HG03575 (cell line): ENCODE data around the gene PROK2.

ENCODE experiments used
- ATAC-seq: cut with Tn5 transposase; IDR thresholded peaks from one replicate; pipeline ENCODE4 v1.9.1; 2021; ENCODE audit not compliant: unreplicated experiment, insufficient number of reproducible peaks, low FRiP score; ENCODE audit errors: extremely low read depth

Gene PROK2, protein sequence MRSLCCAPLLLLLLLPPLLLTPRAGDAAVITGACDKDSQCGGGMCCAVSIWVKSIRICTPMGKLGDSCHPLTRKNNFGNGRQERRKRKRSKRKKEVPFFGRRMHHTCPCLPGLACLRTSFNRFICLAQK

DNA sequence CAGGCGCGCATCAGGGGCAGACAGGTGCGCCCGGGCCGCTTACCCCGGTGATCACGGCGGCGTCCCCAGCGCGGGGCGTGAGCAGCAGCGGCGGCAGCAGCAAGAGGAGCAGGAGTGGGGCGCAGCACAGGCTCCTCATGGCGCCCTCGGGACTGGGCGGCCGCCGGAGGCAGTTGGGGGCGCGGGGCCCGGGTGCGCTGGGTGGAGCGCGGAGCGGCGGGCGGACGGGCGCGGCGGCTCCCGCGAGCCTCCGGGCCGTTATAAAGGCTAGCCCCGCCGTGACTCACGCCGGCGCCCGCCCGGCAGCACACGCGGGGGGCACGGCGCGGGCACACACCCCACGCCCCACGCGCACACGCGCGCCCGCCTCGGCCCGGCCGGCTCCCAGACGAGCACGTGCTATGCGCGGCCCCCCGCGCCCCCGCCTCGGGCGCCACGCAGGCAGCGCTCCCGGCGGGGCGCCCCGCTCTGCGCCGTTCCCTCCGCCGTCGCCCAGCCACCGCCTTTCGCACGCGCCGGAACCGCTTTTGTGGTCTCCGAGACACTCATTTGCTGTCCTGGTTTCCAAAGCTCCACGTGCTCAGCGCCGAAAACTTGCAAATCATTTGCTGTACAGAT is at the start of gene PROK2:
TSS of gene PROK2 (minus strand) at position 235 of the 618 bp plus-strand sequence. CDS start at position 139, 96 bp downstream.
- no peak for ATAC-seq

DNA sequence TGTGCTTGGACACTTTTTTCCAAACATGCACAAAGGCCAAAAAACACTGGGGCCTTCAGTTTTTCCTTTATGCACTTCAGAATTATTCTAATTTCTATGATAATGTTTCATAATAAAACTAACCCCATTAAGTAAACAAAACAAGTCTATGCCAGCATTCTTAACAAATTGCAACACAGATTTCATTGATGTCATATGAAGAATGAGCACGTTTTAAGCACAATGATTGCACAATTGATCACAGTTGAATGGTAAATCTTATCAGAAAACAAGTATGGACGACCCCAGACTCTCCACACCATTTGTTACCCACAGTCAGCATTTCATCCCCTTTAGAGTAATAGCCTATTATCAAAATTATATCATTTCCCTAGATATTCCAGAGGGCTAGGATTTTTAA is 46.7 kb upstream of the PROK2 start:
- no peak for ATAC-seq

DNA sequence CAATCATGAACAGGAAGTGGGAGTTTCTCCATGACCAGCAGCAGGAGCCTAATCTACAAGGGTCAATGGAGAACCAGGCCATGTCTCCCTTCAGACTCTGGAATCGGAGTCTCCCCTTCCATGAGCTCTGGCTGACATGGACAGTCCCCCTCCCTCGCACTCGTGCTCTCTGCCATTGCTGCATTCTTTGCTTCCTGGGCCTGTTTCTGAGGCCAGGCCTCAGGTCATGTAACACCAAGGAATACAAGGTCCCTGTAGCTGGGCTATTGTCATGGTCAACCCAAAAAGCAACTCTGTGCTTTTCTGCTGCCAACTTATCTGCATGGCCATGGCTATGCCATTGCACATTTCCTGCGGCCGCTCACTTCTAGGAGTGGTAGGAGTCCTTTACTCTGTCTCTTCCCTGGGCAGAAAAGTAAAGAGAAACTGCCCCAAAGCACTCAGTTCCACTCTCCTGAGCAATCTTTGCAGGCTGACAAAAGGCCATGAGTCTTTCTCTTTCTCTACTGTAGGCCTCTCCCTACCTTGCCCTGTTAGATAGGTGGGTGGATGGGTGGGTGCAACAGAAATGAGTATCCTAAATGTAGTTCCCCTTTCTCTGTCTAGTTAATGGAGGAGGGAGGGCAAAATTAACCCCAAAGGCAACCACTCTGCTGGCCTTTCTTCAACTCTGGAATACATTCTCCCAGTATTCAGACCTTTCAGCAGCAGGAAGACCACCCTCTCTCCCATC is 40.8 kb upstream of the PROK2 start:
- ATAC-seq, result no peak

DNA sequence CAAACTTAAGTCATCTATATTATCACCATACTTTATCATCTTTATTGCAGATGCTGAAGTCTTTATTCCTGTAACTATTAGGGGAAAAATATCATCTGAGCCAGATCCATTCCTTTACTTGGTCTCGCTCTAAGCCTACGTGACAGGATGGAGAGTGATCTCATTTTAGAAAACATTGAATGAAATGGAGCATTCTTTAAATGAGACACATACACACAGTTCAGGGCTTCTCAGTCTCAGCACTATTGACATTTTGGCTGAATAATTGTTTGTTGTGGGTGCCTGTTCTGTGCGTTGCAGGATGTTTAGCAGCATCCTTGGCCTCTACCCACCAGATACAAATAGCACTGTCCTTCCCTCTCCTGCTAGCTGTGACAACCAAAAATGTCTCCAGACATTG is 36.2 kb upstream of the PROK2 start:
- no peak for ATAC-seq

DNA sequence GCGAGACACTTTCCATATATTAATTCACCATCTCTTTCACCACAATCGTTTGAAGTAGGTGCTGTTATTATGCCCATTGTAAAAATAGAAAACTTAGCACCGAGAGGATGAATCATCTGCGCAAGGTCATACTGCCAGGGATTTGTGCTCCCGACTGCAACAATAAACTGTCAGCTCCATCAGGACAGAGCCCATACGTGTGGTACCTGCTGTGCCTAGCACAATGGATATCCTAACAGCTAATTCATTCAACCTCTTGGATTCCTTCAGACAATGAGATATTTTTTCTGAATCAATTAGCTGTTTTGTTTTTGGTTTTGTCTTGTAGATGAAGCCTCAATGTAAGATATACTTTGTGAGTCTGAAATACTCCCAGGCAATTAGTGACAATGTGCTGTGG is 32.3 kb upstream of the PROK2 start:
- ATAC-seq, result no peak

DNA sequence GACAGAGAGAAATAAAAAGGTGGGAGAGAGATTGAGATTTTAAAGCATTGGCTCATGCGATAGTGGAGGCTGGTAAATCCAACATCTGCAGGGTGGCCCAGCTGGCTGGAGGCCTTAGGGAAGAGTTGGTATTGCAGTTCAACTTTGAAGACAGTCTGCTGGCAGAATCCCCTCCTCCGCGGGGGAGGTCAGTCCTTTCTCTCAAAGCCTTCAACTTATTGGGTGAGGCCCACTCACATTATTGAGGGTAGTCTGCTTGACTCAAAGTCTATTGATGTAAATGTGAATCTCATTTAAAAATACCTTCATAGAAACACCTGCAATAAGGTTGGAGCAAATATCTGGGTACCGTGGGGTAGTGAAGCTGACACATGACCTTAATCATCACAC is 31.8 kb upstream of the PROK2 start:
- ATAC-seq, result no peak

DNA sequence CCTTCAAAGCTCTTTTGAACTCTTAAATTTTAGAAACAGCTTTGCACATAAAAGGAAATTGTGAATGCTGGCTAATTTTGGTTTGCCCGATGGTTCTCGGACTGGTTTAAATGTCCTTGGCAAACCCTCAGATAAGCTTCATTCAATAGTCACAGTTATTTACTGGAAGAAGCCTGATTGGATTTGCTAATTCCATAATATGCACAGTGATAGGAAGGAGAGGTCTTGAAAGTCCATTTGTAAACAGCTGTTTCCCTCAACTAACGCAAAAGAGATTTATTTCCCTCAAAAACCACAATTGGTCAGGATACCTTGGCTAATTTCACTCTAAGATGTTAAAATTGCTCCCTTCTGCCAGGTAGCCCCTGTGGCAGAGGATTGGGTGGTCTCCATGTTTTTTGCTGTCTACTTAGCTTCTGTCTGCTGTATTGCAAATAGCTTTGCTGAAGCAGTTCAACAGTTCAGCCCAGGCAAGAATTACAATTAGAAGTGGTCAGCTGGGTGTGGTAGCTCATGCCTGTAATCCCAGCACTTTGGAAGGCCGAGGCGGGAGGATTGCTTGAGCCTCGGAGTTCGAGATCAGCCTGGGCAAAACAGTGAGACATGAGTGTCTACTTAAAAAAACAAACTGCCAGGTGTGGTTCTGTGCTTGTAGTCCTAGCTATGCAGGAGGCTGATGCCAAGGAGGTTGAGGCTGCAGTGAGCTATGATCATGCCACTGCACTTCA is 30.6 kb upstream of the PROK2 start:
- no peak for ATAC-seq

DNA sequence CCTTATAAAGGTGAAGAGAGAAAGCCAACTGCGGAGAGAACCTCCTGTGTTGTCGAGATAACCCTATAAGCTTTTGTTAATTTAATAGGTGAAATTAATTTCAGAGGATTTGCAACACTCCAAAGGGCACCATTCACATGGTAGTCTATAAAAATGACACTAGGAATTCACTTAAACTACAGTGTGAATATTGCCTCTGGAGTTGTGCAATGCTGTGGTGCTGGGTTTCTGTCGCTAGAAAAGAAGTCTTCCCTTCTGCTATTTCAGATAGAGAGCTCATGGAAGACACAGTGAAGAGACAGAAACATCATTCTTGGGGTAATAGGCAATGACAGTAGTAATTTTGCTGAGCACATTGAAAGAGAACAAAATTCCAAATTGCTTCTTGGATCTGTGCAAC is 28.8 kb upstream of the PROK2 start:
- ATAC-seq, result no peak

DNA sequence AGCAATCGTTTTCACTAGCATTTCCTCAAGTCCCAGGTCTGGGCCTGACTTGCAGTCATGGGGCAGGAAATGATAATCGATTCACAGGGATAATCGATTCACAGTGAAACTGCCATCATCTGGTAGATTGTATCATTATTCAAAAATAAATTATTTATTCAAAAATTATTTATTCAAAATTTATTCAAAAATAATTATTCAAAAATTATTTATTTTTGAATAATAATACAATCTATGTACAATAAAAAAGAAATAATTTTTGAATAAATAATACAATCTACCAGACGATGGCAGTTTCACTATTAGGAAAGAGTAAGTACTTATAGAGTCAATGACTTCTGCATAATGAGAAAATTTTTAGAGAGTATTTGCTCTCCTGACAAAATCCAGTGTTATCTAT is 28.1 kb upstream of the PROK2 start:
- no peak for ATAC-seq

DNA sequence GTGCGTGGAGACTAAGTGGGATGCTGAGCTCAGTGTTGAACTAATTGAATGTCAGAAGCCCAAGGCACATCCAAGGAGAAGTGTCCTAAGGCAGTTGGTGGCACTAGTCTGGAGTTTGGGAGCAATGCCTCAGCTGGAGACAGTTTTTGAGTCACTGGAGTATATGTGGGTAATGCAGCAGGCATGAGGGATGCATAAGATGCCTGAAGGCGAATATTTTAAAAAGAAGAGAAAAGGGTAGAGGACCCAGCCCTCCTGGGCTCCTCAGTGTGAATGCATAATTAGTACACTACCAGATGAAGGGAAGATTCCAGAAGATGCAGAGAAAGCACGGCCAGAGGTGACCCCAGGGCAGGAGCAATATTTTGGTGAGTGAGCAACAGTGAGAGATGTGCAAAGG is 25.1 kb upstream of the PROK2 start:
- no peak for ATAC-seq

DNA sequence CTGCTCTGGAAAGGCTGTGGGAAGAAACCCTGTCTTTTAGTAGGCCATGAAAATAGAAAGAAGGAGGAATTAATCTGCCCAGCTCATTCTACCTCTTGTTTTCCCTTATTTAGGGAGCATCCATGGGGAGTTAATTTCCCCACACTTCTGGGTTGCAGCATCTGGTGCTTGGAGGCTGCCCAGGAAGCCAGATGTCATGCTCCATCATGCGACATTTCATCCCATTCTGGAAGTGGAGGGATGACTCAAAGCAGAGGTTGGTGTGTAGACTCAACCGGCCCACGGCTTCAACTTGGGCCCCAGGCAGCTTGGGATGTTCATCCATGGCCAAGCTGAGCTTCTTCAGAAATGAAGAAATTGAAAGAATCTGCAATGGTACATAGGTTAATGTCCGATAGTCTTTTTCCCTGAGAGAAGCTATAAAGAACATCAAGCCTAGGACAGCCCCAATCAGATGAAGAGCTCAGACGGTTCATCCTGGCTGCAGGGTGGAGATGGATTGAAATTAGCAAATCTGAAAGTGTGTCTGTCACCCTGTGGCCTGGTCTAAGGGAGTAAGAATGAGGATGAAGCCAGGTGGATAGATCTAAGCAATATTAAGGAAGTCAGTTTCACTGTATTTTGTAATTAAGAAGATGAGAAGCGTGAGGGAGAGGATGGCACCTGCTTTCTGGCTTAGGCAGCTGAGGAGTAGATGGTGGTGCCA is 24.5 kb upstream of the PROK2 start:
- ATAC-seq, result no peak

DNA sequence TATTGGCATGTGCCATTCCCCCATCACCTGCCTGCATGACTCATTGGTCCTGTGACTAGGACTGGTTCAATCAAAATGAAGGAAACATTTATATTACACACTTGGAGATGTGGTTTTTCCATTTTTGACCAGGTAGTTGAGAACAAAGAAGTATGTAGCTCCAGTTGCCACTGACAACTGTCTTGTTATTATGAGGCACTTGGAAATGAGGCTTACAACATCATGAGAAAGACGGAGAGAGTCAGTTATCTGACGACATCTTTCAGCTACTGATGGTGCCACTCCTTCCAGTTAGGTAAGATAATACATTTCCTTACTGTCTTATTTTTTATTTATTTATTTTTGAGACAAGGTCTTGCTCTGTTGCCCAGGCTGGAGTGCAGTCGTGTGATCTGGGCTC is 21.8 kb upstream of the PROK2 start:
- ATAC-seq, result no peak

DNA sequence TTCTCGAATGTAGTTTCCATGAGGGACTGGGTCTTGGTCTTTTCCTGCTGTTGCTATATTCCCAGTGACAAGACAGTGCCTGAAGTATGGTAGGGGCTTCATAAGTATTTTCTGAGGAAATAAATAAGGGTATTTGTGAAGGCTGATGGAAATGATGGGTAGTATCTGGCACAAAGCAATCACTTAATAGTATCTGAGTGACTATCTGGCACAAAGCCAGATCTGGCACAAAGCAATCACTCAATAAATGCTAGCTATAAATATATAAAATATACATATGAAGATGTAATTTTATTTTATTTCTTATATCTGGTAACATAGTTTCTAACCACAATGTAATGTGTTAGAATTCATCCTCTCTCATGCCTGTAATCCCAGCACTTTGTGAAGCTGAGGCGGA is 20.7 kb upstream of the PROK2 start:
- ATAC-seq, result no peak

DNA sequence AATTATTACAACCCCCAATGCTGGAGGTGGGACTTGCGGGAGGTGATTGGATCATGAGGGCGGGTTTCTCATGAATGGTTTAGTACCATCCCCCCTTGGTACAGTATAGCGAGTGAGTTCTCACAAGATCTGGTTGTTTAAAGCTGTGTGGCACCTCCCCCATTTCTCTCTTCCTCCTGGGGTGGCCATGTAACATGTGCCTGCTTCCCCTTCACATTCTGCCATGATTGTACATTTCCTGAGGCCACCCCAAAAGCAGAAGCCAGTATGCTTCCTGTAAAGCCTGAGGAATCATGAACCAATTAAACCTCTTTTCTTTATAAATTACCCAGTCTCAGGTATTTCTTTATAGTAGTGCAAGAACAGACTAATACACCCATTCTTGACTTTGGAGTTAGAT is 20.3 kb upstream of the PROK2 start:
- ATAC-seq, result no peak

DNA sequence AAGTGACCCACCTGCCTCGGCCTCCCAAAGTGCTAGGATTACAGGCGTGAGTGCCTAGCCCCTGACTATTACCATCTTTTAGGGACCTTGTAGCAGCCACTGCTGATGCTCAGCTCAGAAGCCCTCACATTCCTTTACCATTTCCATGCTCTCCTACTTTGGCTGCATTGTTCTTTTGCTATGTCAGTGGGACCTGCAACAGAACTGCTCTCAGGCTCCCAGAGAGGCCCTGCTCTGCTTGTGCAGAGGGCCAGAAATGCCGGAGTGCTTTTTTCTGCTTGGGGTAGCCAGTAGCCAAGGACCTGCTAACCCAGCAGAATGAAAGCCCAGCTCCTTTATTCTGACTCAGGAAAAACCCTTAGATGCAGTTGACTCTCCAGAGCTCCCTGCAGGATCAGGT is 18.3 kb upstream of the PROK2 start:
- no peak for ATAC-seq

DNA sequence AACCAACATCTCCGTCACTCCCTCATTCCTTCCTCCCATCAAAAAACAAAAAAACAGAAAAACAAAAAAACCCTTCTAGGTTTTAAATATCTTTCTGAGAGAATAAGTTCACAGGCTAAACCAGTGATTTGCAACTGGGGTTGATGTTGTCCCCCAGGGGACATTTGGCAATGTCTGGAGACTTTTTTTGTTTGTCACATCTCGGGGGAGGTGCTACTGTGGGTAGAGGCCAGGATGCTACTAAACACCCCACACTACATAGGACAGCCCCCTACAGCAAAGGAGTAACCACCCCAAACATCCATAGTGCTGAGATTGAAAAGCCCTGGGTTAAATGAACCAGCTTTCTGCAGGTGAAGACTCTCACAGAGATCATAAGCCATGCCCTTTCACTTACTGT is 17.0 kb upstream of the PROK2 start:
- ATAC-seq, result no peak

DNA sequence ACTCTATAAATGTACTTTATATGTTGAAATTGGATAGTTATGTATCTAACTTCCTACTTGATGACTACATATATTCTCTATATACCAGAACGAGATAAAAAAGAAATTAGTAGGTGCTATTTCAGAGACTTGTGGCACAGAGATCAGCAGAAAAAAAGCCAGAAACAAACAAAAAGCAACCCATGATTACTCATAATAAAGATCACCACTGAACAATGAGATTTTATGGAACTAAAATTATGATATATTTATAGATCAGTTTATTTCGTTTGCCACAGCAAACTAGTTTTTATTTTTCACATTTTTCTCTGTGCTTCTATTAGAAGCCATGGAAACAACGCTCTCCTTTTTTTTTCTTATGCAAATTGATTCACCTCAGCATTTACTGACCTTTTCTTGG is 15.1 kb upstream of the PROK2 start:
- no peak for ATAC-seq

DNA sequence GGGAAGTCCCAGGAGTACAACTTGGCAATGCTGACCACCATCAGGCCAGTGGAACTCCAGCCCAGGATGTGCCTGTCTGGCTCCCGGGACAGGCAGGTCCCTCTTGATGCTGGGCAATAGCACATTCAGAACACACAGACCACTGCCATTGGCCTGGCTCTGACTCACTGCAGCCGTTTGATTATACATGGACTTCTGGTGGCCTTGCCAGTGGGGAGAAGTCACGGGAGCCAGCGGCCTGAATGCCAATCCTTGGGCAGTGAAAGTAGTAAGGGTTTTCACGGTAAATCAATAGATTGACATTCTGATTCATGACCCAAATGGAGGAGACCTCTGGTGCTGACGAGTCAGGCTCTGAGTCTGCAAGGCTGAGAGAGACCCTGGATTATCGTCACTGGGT is 12.5 kb upstream of the PROK2 start:
- ATAC-seq, result no peak

DNA sequence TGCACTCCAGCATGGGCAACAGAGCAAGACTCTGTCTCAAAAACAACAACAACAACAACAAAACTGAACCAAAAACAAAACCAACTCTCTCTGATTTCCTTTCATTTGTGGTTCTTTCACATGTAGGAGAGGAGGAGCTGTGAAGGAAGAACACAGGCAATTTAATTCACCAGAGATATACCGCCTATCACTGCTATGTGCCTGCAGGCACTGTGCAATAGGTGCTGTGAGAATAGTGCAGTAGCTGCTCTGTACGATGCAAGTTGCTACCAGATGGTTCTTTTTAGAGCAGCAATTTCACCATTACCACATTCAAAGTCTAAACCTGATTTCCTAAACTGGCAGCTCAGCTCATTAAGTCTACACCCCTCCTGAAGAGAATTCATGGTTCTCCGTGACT is 11.3 kb upstream of the PROK2 start:
- ATAC-seq, result no peak

DNA sequence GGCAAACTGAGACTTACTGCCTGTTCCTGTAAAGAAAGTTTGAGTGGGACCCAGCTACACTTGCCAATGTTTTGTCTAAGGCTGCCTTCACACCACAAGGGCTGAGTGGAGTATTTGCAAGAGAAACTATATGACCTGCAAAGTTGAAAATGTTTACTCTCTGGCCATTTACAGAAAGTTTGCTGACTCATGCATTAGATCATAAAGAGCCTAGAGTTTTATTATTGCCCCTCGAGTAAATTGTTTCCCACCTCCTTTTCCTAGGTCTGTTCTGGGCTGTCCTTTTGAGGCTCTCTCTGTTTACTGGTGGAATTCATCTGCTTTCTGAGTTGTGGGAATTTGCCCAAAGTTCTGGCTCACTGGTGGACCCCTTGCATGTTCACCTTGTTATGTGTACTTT is 6.7 kb upstream of the PROK2 start:
- no peak for ATAC-seq
